Astrocyte (in vitro differentiated cells and primary cell): Measurements from ENCODE around the gene SOX9.

Experiments used
- CTCF ChIP-seq: IDR thresholded peaks from 2 replicates; pipeline ENCODE4 v1.5.1; 2011; ENCODE audit warnings: low read depth, mild to moderate bottlenecking, inconsistent platforms, low read length, moderate library complexity; ENCODE audit not compliant: insufficient read depth
- EZH2 ChIP-seq: IDR thresholded peaks from 2 replicates; pipeline ENCODE4 v1.6.1; 2012; ENCODE audit warnings: mild to moderate bottlenecking, low read length, inconsistent platforms; ENCODE audit not compliant: insufficient read depth

GRCh38 chr17:72152387-72152929 lies 31.6 kb downstream of the SOX9 start:
- TF ChIP-seq CTCF: no peak
- TF ChIP-seq EZH2: no peak
